Right lobe of liver (tissue), 6 donors: ENCODE results near the gene SOX12. TPM values are rescaled to one million over a fixed set of nuclear protein-coding genes. Genes with fewer than 3 reads are reported as not detected.
"Not testable (repeated sequence)": the region's sequence is repeated elsewhere in the genome, so short reads cannot be mapped to it uniquely, and the experiment has no call there.

ENCODE experiments used
- ATAC-seq, 4 donors: fragments of 200-7000 bp; cut with Tn5 transposase; one replicate each; pipeline ENCODE4 v1.9.1; 2020; ENCODE audit warnings: mild to moderate bottlenecking in 4 of 4, moderate library complexity in 4 of 4
- DNase-seq, 3 donors: peaks; one replicate each; pipeline ENCODE4 v3.0.0-alpha.2; 2020
- H3K27ac ChIP-seq, 3 donors: fragments of 200-600 bp; one replicate each; pipeline ENCODE4 v1.8.0; 2022
- H3K27me3 ChIP-seq, 2 donors: fragments of 200-600 bp; one replicate each; pipeline ENCODE4 v1.8.0; 2022
- H3K36me3 ChIP-seq, 4 donors: fragments of 200-600 bp; sonication (generic) in 1 of 4; one replicate each; pipeline versions ENCODE4 v1.5.1 to v1.8.0; 2017 to 2022; ENCODE audit warnings: control low read depth in 1 of 4
- H3K4me1 ChIP-seq, 4 donors: fragments of 200-600 bp; sonication (generic) in 1 of 4; one replicate each; pipeline versions ENCODE4 v1.5.1 to v1.8.0; 2017 to 2022; ENCODE audit warnings: control low read depth in 1 of 4
- H3K4me3 ChIP-seq, 3 donors: fragments of 200-600 bp; one replicate each; pipeline ENCODE4 v1.8.0; 2022
- H3K9me3 ChIP-seq, 4 donors: fragments of 200-600 bp; sonication (generic) in 1 of 4; one replicate each; pipeline versions ENCODE4 v1.5.1 to v1.8.0; 2017 to 2022; ENCODE audit warnings: control low read depth in 1 of 4
- POLR2A ChIP-seq: fragments of 450-650 bp; IDR thresholded peaks from one replicate; pipeline ENCODE4 v1.6.1; 2017; ENCODE audit warnings: antibody characterized with exemption, mild to moderate bottlenecking
- WGBS: methylation state at CpG from one replicate; pipeline ENCODE4 v1.1.6; 2018; ENCODE audit warnings: low coverage, low lambda C conversion rate; ENCODE audit not compliant: insufficient coverage; ENCODE audit errors: missing lambda C conversion rate; 5-methylcytosine and 5-hydroxymethylcytosine counted together
- intact Hi-C, 2 donors: fragments of 100-400 bp; cut with DNase I; formaldehyde crosslinking; loops; one replicate each; pipeline versions ENCODE4 v1.11.2 to v1.14.1; 2022
- total RNA-seq, 6 experiments: library from RNA; depleted of rRNA in 2 of 6; stranded (reverse); fragments of >200 nt in 2 of 6; fragmentation: NEBNext Ultra II Directional in 3 of 6; extraction: Animal tissue kit (Norgen Biotek cat#: 25700) in 3 of 6; gene quantifications; one replicate each; pipeline versions ENCODE4 v1.1.0 to v1.2.4, GENCODE V29; 2016 to 2023
- TF ChIP-seq, protein P1 (sequence below), 4 donors: fragments of 200-600 bp in 3 of 4; fragments of 450-650 bp in 1 of 4; IDR thresholded peaks; one replicate each; pipeline versions ENCODE4 v1.5.1 to v1.8.0; 2016 to 2022; ENCODE audit warnings: antibody characterized with exemption in 4 of 4, mild to moderate bottlenecking in 2 of 4
- donor health status: DM: no; HTN: yes; CAD: no.
- donor health status: DM: no; HTN: no; CAD: no.
- donor health status: DM: no; HTN: no; CAD: no.
- donor health status: DM: no; HTN: yes; CAD: no.
- donor health status: DM: no; HTN: yes; CAD: no.

SOX12 gene
- total RNA-seq, 6 experiments from 2014 or later: 3.6 to 6.4 (median 4.6) TPM

DNA sequence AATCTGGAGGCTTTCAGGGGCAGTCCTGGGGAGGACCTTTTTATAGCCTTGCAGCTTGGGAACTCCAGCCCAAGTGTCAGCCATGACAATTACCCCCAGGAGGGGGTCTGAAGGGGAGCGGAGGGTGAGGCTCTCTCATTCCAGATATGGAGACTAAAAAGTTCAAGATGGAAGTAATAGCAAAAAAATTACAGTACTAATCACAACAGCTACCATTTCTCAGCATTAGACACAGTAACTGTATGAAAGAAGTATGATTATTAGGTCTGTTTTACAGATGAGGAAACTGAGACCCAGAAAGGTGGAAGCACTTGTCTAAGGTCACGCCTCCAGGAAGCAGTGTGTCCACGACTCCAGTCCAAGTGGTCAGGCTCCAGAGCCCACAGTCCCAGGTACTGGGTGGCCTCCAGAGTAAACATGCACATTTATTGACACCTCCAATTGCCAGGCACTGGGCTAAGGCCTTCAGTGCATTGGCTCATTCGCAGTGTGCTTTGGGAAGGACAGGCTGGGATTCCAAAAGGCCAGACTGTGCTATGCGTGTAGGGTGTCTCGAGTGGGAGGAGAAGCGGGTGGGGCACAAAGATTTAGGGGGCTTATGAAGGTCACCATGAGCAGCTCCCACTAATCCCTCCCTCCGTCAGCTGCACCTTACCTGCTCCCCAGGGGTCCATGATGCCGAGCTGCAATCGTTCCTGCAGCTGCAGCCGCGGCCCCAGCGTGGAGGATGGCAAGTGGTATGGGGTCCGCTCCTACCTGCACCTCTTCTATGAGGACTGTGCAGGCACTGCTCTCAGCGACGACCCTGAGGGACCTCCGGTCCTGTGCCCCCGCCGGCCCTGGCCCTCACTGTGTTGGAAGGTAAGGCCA is 23.9 kb downstream of the SOX12 start:
- TF ChIP-seq, protein P1, sequence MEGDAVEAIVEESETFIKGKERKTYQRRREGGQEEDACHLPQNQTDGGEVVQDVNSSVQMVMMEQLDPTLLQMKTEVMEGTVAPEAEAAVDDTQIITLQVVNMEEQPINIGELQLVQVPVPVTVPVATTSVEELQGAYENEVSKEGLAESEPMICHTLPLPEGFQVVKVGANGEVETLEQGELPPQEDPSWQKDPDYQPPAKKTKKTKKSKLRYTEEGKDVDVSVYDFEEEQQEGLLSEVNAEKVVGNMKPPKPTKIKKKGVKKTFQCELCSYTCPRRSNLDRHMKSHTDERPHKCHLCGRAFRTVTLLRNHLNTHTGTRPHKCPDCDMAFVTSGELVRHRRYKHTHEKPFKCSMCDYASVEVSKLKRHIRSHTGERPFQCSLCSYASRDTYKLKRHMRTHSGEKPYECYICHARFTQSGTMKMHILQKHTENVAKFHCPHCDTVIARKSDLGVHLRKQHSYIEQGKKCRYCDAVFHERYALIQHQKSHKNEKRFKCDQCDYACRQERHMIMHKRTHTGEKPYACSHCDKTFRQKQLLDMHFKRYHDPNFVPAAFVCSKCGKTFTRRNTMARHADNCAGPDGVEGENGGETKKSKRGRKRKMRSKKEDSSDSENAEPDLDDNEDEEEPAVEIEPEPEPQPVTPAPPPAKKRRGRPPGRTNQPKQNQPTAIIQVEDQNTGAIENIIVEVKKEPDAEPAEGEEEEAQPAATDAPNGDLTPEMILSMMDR (IDR thresholded peaks at IDR 0.05): no peak
- TF ChIP-seq POLR2A: no peak
- Histone ChIP-seq H3K27ac (no peak overlapping the region), H3K9me3 (no peaks in the 10 kb centered on the region), H3K36me3 (no peaks in the 10 kb centered on the region), H3K4me1 (peaks cover 0 to 22% (median 3%) of the 10 kb centered on the region in 4 donors), H3K4me3 (no peak overlapping the region), H3K27me3 (no peaks in the 10 kb centered on the region)
- ATAC-seq (peak; percentile 51 to 69 (median 61)), DNase-seq (peak; percentile 39 to 80 (median 67))
- intact Hi-C loops: no loop called here
- 79% methylated on average over 8 of the region's 19 CpGs for WGBS

DNA sequence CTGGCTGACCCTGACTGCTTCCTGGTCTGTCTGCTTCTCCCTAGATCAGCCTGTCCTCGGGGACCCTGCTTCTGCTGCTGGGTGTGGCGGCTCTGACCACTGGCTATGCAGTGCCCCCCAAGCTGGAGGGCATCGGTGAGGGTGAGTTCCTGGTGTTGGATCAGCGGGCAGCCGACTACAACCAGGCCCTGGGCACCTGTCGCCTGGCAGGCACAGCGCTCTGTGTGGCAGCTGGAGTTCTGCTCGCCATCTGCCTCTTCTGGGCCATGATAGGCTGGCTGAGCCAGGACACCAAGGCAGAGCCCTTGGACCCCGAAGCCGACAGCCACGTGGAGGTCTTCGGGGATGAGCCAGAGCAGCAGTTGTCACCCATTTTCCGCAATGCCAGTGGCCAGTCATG is 27.8 kb downstream of the SOX12 start:
- H3K36me3 ChIP-seq: no peaks in the 10 kb centered on the region
- intact Hi-C loops: loop anchor here in 1 of 2 donors (10.0 kb wide), 1 partner anchor 132 kb away; no protein-coding TSS in a partner anchor
- H3K4me3 ChIP-seq: no peak overlapping the region
- DNase-seq (no peak), ATAC-seq (no peak)
- H3K27ac ChIP-seq: no peak overlapping the region
- H3K4me1 ChIP-seq: peaks cover 0 to 13% (median 0%) of the 10 kb centered on the region in 4 donors
- no CpG with 5 or more reads among the region's 13 CpGs for WGBS
- H3K9me3 ChIP-seq: no peaks in the 10 kb centered on the region
- H3K27me3 ChIP-seq: no peaks in the 10 kb centered on the region
- TF ChIP-seq, protein P1 (IDR thresholded peaks at IDR 0.05): no peak
- TF ChIP-seq POLR2A: no peak

DNA sequence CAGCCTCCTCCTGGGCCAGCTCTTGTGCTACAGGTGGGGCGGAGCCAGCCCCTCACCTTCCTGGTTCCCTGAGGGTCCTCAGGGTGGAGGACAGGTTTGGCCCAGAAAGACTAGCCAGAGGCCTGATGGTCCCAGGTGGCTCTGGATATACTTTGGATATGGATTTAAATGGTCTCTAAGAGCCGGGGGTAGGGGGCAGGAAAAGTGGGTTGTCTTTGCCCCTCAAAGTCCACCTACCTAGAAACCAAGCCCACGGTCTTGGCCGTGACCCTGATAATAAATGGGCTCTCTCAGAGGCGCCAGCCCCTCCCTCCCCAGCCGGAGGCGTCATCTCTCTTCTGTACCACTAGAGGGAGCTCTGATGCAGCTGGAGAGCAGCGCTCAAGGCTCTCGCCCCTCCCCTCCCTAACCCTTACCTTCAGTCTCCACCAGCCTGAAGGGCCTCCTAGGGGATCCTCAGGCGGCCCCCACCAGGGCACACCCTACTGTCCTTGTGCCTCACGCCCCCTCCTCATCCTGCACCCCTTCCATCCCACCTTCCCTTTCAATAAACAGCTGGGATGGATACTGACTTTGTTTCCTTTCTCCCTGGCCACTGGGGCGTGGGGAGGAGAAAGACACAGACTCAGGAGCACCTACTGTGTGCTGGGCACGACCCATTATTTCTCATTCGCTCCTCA is 29.1 kb downstream of the SOX12 start:
- Histone ChIP-seq H3K4me3 (no peak overlapping the region), H3K27ac (no peak overlapping the region), H3K27me3 (no peaks in the 10 kb centered on the region), H3K36me3 (no peaks in the 10 kb centered on the region), H3K4me1 (peaks cover 0 to 3% (median 0%) of the 10 kb centered on the region in 4 donors), H3K9me3 (no peaks in the 10 kb centered on the region)
- TF ChIP-seq POLR2A: no peak
- TF ChIP-seq, protein P1 (IDR thresholded peaks at IDR 0.05): peak; percentile 93 to 98 (median 97)
- DNase-seq (peak; percentile 65 to 75 (median 74)), ATAC-seq (peak; percentile 97 to 99 (median 98))
- intact Hi-C loops: loop anchor here in 1 of 2 donors (10.0 kb wide), 1 partner anchor 130 kb away; no protein-coding TSS in a partner anchor
- 16% methylated on average over 5 of the region's 14 CpGs for WGBS

DNA sequence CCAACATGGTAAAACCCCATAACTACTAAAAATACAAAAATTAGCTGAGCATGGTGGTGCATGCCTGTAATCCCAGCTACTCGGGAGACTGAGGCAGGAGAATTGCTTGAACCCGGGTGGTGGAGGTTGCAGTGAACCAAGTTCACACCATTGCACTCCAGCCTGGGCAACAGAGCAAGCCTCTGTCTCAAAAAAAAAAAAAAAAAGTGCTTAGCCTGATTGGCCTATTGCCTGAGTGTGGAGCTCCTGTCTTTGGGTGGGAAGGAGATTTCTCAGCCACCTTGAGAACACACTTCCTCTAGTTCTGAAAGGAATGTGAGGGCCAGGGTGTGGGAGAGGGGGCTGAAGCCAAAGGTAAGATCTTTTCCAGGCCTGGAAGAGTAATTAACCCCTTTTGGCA is 30.8 kb downstream of the SOX12 start:
- not testable (repeated sequence) for H3K27ac ChIP-seq, H3K9me3 ChIP-seq, ATAC-seq, H3K27me3 ChIP-seq, DNase-seq, H3K4me3 ChIP-seq, H3K4me1 ChIP-seq, H3K36me3 ChIP-seq
- intact Hi-C loops: loop anchor here (5.0 to 10.0 kb wide), 2 partner anchors 129 to 131 kb away; no protein-coding TSS in a partner anchor
- 85% methylated on average over 2 of the region's 2 CpGs for whole genome bisulfite sequencing

DNA sequence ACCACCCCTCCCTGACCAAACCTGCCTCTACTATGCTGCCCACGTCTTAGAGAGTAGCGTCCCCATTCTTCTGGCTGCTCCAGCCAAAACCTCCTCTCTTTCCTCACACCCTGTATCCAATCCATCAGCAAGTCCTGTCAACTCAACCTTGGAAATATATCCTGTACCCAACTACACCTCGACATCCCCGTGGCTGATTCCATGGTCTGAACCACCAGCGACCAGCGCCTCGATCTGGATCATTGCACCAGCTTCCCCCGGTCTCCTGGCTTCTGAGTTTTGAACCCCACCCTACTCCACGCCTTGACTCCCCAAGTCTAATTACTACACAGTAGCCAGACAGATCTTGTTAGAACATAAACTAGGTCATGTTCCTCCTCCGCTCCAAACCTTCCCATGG is 31.4 kb downstream of the SOX12 start:
- 88% methylated on average over 10 of the region's 10 CpGs for WGBS
- intact Hi-C loops: loop anchor here (5.0 to 10.0 kb wide), 2 partner anchors 128 to 131 kb away; no protein-coding TSS in a partner anchor
- Histone ChIP-seq H3K4me3 (no peak overlapping the region), H3K9me3 (no peaks in the 10 kb centered on the region), H3K4me1 (no peaks in the 10 kb centered on the region), H3K36me3 (no peaks in the 10 kb centered on the region), H3K27me3 (no peaks in the 10 kb centered on the region), H3K27ac (no peak overlapping the region)
- TF ChIP-seq, protein P1 (IDR thresholded peaks at IDR 0.05): no peak
- TF ChIP-seq POLR2A: no peak
- DNase-seq: no peak
- ATAC-seq: no peak
